HT-29 (cell line): Measurements from ENCODE around the gene FASN. TPM values are rescaled to one million over a fixed set of nuclear protein-coding genes. Genes with fewer than 3 reads are reported as not detected.

Experiments used
- DNase-seq: peaks from one replicate; pipeline ENCODE4 v3.0.0-alpha.2; 2015; ENCODE audit warnings: low spot score
- total RNA-seq: library from RNA; depleted of rRNA; stranded (reverse); fragments of >200 nt; shearing (Covaris generic); gene quantifications from 2 replicates; pipeline ENCODE4 v1.2.3, GENCODE V29; 2014

Gene FASN
- total RNA-seq, 1 experiment from 2014 or later = 592 TPM

DNA sequence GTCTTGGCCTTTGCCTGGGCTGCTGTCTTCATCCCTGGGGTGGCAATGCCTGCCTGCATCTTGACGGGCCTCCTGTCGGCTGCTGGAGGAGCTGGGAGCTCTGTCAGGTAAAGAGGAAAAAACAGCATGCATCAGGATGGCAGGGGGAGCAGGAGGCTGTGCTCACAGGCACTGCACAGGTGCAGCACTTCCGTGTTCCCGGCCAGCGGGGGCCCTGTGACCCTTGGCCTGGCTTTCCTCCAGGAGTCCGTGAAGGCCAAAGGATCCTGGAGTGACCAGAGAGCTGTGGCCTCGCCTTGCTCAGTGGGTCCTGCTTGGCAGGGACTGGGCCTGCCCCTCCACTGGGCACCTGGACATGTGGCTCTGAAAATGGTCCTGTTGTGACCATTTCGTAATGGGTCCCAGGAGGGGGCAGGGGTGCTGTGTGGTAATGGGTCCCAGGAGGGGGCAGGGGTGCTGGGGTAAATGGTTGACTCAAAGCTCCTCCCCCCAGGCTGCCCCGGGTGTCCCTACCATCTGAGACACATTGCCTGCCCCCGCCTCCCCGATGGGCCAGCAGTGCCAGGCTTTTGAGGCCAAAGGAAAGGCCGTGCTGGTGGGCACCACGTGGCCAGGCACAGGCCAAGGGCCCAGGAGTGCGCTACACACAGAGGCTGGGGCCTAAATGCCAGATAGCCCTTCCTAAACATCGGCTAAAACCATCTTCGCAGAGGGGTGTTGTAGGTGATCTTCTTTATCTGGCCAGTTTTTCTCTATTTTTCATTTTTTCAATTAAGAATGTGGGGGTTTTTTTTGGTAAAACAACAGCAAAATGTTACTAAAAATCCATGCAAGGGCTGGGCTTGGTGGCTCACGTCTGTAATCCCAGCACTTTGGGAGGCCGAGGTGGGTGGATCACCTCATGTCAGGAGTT lies 4.0 kb upstream of the FASN start:
- peak; percentile 49 for DNase-seq

DNA sequence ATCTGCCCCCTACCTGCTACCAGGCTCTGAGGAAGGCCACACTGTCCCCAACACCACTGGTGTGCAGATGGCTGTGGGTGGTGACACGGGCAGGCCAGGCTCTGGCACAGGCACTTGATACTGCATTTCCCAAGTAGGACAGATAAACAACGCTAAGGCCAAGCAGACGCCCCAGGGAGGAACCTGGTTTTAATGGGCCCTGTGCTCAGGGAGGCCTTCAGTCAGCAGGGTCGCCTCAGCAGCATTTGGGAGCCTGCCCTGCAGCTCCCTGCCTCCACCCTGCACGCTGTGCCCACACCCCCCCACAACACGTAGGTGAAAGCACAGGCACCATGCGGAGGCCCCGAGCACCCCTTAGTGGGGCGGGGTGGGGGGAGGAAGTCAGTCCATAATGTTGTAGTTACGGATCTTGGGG lies 3.3 kb upstream of the FASN start:
- peak; percentile 31 for DNase-seq

DNA sequence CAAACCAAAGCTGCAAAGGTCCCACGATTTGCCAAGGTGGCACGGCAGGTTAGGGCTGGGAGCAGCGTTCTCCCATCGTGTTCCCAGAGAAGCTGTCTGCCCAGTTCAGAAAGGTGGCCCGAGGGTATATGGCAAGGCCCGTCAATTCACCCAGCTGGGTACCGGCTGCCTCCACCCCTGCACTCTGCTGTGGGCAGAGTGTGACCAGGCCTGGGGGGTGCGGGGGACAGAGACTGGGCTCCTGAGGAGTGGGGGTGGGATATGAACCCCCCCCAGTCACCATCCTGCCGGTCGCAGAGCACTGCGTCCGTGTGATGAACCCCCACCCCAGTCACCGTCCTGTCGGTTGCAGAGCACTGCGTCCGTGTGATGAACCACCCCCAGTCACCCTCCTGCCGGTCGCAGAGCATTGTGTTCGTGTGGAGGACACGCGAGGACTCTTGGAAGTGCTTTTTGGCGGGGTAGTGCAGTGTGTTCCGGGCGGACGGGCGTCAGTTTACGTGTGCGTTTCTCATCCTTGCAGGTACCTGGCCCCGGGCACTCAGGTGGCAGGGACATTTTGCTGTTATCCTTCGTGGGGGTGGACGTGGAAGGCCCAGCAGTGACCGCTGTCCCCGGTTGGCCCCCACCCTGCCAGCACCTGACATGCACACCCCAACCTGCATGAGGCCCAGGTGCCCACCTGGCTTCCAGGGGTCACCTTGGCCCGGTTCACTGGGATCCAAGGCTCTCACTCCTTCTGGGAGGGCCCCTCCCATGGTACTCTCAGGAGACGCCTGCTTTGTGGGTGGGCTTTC lies 2.7 kb upstream of the FASN start:
- no peak for DNase-seq

DNA sequence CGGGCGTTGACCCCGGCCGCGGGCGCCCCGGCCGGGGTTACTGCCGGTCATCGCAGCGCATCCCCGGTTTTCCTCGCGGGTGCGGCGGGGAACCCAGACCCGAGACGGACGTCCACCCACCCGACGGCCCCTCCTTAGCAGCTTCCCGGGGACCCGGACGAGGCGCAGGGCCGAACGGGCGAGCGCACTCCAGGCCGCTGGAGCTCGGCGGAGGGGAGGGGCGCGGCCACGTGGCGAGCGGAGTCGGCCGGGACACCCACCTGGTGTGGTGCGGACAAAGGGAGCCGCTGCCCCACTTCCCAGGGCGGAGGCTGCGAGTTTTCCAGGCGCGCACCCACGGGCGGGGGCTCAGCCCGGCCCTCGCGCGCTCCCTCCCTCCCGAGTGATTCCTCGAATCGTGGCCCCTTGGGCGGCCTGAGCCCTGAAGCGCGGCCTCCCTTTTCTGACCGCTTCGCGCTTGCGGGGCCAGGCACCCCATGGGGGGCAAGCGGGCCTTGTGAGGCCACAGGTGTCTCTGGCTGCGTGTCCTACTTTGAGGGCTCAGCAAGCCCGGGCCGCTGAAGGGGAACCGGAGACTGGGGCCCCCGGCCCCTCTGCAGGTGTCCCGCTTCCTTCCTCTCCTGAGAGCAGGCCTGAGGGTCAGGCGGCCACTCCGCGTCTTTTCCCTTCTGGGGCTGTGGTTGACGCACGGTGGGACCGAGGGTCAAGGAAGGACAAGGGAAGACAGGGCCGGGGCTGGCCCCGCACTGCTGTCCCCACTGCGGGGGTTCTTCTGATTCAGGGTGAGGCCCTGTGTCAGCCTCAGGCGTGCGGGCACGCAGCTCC lies 1.1 kb upstream of the FASN start:
- no peak for DNase-seq

DNA sequence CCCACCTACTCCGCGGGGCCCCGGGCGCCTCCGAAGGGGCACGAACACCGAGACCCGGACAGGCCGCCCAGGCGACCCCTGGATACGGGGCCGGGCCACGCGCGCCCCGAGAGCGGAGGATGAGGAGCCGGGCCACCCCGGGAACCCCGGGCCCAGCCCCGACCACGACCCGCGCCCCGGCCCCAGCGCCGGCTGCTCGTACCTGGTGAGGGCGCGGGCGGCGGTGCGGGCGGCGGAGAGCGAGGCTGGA lies 192 bp downstream of the FASN start:
- no peak for DNase-seq

DNA sequence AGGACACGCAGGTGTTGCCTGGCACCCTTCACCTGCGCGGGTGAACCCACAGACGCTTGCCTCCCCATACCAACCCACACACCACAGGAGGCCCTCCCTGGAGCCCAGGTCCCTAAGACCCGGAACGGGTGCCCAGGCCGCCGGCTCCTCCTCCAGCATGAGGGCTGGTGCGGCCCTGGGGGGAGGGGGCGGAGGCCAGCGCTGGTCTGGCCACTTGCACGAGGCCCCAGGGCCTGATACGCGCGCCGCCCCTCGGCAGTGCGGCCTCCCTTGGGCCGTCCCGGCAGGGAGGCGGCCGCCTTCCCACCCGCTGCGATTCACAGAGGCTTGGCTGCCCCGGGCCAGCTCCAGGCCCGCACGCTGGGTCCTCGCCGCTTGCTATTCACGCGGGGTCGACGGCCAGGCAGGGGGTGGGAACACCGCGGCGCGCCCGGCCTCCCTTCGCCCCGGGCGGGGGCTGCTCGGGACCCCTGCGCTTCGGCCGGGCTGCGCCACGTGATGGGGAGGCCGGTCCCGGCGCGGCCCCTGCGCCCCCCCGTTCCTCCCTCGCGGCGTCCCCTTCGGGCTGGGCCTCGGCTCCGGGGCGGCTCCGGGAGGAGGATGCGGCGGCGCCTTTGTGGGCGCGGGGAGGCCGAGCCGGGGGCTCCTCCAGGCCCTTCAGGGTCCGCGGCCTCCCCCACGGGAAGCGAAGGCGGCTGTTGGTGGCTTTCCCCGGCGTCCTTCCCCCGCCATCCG lies 685 bp downstream of the FASN start:
- DNase-seq = peak; percentile 53

DNA sequence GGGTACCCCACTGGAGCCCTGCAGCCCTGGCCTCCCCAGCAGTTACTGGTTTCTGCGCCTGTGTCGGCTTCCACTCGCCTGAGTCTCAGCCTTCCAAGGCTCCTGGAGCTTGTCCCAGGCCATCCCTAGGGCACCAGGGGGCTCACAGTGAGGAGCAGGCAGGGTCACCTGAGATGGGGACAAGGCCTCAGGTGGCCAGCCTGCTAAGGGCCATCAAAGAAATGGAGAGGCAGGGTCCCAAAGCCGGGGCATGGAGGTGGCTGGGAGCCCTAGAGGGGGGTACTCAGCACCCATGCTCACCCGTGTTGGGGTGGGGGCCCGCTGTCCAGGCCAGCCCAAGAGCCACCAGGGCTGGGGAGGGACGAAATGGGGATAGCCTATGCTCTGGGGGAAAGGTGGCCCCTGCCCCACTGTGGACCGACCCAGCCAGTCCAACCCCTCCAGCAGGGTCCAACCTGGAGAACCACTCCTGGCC lies 1.3 kb downstream of the FASN start:
- no peak for DNase-seq

DNA sequence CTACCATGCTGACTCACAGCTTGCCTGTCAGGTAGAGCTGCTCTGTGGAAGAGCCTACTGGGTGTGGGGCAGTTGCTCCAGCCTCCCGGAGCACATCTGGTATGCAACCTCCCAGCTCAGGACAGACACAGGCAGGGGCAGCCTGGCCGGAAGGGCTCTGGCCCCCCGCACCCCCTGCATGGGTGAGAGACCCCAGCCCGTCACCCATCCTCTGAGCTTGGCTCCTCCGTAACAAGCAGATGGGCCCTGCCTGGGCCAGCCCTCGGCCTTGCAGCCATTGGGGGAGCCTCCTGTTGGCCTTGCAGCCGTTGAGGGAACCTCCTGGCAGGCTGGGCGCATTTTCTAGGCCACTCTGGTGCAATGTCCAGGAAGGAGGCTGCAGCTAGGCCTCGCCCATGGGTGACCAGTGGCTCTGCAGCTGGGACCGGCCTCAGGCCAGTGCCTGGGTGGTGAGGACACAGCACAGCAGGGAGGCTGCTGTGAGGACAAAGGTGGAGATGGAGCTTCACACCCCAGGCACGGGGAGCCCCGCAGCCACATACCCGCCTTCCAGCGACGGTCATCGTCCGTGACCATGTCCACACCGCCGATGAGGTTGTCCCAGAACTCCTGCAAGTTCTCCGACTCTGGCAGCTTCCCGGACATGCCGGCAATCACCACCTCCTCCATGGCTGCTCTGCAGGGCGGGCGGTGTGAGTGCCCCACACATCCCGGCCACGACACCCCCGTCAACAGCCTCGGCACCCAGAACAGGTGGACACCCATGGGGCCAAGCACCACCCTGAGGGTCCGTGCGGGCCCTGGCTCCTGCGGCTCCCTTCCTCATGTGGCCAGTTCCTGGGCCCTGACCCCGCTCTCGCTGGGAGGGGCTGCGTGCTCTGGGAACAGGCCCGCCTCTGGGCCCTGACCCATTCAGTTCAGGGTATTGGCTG lies 2.0 kb downstream of the FASN start:
- DNase-seq = no peak

DNA sequence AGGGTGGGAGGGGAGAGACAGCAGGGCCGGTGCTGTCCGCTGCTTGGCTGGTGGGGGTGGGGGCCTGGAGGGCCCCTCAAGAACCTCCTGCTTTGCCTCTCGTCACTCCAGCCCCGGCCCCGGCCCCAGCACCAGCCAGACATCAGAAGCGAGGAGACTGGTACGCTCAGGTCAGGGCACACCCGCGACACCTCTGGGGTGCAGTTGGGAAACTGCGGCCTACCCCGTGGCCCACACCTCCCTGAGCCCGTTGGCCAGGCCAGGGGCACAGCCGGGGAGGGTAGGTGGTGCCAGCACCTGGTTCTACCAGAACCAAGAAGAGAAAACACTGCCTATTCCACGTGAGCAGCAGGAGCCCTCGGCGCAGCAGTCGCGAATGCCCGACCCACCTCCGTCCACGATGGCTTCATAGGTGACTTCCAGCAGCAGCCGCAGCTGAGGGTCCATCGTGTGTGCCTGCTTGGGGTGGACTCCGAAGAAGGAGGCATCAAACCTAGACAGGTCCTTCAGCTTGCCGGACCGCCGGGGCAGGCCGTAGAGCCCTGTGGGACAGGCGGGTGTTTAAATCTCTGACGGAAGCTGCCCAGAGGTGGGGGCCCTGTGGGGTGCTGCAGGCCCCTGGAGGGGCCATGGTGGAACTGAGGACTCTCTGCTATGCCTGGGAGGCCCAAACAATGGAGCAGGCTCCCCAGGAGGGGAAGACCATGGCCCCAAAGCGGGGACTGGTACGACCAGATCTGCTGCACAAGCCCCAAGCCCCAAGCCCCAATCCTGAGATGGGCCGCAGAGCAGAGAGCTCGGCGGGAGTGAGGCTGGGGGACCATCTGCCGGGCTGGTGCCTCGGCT lies 2.9 kb downstream of the FASN start:
- no peak for DNase-seq

DNA sequence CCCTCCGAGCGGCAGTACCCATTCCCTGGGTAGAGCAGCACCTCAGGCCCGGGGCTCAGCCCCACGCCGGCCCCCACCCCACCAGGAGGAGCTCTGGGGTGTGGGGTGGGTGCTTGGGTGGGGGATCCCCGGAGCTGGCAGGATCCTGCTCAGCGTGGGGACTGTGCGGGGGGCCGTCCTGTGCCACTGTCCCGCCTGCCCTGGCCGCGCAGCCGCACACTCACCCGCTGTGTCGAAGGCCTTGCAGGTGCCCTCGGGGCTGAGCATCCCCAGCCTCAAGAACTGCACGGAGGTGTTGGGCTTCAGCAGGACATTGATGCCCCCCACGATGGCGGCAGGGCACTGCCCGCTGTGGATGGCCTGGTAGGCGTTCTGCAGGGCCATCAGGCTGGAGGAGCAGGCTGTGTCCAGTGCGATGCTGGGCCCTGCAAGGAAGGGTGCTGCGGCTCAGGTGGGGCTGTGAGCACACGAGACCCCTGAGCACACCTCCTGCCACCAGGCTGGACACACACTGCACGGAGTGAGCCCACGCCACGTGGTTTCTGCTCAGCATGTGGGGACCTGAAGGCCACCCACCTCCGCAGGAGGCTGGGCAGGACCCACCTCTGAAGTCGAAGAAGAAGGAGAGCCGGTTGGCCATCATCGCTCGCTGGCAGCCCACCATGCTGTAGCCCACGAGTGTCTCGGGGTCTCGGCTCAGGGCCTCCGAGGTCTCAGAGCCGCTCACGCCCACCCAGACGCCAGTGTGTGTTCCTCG lies 4.9 kb downstream of the FASN start:
- DNase-seq = no peak

DNA sequence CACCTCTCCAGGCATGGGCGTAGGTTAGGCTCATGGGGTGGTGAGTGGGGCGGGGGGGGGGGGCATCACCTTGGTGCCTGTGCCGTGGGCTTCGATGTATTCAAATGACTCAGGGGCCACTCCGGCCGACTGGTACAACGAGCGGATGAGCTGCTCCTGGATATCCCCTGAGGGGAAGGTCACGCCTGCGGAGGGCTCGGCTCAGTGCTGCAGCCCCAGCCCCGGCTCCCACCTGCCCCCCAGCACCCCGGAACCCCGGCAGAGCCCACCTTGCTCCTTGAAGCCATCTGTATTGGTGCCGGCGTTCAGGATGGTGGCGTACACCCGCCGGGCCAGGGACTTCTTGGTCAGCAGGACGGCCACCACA lies 5.4 kb downstream of the FASN start:
- no peak for DNase-seq

DNA sequence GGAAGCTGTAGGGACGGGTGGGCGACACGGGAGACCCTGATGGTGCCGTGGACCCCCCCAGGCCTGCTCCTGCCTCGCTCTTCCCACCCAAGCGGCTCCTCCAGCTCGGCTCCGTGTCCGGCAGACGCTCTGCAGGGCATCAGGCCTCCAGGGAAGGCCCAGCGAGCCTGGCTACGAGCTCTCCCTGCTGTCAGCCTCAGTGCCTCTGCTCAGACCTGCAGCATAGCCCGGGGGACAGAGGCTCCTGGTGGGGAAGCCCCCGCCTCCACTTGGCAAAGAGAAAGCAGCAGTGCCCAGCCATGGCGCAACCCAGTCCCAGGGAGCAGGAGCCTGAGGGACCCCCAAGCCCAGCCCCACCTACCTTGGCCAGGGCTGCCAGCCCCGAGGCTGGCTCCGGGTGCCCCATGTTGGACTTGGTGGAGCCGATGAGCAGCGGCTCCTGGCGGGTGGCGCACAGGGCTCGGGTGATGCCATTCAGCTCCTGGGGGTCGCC lies 5.9 kb downstream of the FASN start:
- DNase-seq = no peak

DNA sequence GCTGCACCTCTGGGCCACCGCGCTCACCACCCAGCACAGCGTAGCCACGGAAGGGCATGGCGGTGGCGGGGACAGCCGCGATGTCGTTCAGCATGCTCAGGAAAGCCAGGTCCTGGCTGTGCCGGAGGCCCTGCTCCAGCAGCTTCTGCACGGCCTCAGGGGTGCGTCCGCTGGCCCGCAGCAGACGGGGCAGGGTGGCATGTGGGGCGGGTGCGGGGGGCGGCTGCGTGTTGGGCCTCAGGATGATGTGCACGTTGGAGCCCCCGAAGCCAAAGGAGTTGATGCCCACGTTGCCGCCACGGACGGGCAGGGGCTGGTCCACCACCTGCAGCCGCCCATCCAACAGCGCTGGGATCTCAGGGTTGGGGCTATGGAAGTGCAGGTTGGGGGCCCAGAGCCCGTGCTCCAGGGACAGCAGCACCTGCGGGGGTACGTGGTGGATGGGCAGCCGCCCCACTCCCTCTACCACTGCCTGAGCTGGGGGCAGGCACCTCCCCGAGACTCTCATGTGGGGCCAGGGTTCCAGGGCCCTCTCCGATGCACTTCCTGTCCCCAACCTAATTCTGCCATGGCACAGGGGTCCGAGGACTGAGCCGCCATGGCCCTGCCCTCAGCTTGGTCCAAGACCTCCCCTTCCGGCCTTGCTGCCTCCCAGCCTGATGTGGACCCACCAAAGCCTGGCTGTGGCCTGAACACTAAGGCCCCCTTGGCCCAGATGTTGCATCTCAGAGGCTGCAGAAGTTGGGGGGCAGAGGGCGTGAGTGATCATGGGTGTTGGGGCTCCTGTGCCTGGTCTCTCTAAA lies 6.6 kb downstream of the FASN start:
- DNase-seq = no peak

DNA sequence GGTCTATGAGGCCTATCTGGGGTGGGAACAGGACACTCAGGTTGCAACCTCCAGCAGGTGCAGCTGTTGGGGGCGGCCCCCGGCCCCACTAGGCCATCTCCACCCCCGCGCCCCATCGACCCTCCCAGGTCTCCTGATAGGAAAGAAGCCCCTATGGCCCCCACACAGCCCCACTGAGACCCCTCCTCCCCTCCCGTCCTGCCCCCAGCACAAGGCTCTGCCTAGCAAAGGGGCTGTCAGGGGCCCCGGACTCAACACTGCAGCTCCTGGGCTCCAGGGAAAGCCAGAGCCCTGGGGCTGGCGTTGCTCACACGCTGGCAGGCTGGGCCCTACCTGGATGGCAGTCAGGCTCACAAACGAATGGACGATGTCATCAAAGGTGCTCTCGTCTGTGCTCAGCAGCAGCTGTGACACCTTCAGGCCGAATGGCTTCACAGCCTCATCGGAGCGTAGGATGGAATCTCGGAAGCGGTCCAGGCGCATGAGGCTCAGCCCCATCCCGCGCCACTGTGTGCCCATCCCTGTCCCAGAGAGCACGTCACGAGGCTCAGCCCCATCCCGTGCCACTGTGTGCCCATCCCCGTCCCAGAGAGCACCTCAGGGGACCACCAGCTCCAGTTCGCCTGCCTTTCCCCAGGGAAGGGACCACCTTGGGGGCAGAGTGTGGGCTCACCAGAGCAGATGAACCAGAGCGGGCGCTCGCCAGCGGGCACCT lies 7.3 kb downstream of the FASN start:
- no peak for DNase-seq

DNA sequence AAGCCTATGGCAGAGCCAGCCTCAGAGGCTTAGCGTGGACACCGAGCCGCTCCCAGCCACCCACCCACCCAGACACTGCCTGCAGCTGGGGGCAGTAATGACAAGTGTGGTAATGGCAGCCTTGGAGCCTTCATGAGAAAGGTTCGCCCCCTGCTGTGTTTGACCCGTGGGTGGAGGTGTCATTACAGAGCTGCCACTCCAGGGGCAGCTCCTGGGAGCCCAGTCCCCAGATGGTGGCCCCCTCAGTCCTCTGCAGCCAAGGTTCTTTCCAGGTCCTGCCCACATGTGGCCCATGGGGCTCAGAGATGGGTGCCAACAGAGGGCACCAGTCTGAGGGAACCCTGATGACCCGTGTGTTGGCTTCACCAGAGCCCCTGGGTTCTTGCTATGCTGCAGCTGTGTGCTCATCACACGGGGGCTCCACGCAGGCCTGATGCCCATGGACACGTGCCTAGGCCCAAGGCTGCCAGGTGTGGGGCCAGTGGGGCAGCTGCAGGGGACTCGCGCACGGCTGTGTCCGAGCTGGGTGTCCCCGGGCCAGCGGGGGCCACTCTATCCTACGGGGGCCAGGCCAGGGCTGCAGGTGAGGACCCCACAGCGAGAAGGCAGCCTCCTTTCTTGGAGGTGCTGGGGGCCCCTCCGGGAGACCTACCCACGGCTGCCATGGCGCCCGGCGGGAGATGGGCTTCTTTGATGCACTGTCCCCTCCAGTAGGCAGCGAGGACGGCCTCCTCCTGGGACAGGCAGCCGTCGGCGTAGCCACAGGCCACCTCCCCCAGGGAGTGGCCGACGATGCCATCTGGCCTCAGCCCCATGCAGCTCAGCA lies 8.1 kb downstream of the FASN start:
- no peak for DNase-seq
